Liver (tissue), 9 donors: Measurements from ENCODE around the gene SPINK2. TPM values are rescaled to one million over a fixed set of nuclear protein-coding genes. Genes with fewer than 3 reads are reported as not detected.

Experiments used
- DNase-seq: peaks from one replicate; pipeline ENCODE4 v3.0.0-alpha.2; 2017; ENCODE audit warnings: low spot score
- H3K27ac ChIP-seq, 2 donors: one replicate each; pipeline ENCODE4 v1.7.0; 2013; ENCODE audit warnings: inconsistent platforms in 2 of 2, low read length in 2 of 2, control low read depth in 1 of 2, low read depth in 1 of 2, mild to moderate bottlenecking in 1 of 2
- H3K27me3 ChIP-seq, 4 donors: one replicate each; pipeline versions ENCODE4 v1.6.1 to v1.7.0; 2013; ENCODE audit warnings: low read length in 3 of 4, inconsistent platforms in 1 of 4, mild to moderate bottlenecking in 1 of 4, moderate library complexity in 1 of 4; ENCODE audit not compliant: control insufficient read depth in 4 of 4, insufficient read depth in 4 of 4
- H3K36me3 ChIP-seq, 4 donors: one replicate each; pipeline versions ENCODE4 v1.6.1 to v1.7.0; 2013; ENCODE audit warnings: low read length in 3 of 4, mild to moderate bottlenecking in 3 of 4, low read depth in 1 of 4, moderate library complexity in 1 of 4; ENCODE audit not compliant: control insufficient read depth in 4 of 4, insufficient read depth in 3 of 4
- H3K4me1 ChIP-seq, 4 donors: one replicate each; pipeline versions ENCODE4 v1.6.1 to v1.7.0; 2013; ENCODE audit warnings: low read length in 3 of 4, mild to moderate bottlenecking in 3 of 4, moderate library complexity in 1 of 4; ENCODE audit not compliant: control insufficient read depth in 4 of 4, insufficient read depth in 4 of 4
- H3K4me3 ChIP-seq, 3 donors: one replicate each; pipeline versions ENCODE4 v1.6.1 to v1.7.0; 2013; ENCODE audit warnings: low read length in 3 of 3, control low read depth in 1 of 3, low read depth in 1 of 3, mild to moderate bottlenecking in 1 of 3
- H3K9ac ChIP-seq, 2 donors: one replicate each; pipeline ENCODE4 v1.7.0; 2013; ENCODE audit warnings: low read length in 2 of 2, mild to moderate bottlenecking in 2 of 2, moderate library complexity in 2 of 2, control low read depth in 1 of 2, low read depth in 1 of 2
- H3K9me3 ChIP-seq, 4 donors: one replicate each; pipeline versions ENCODE4 v1.6.1 to v1.7.0; 2013; ENCODE audit warnings: low read length in 3 of 4; ENCODE audit not compliant: control insufficient read depth in 4 of 4
- ATF3 ChIP-seq: IDR thresholded peaks from 2 replicates; pipeline ENCODE4 v1.6.1; 2016; ENCODE audit warnings: antibody characterized with exemption
- CTCF ChIP-seq: fragments of 150-350 bp; IDR thresholded peaks from 2 replicates; pipeline ENCODE4 v1.5.1; 2017; ENCODE audit warnings: improper control_type of control experiment, low read depth, low read length; ENCODE audit not compliant: missing input control
- EGR1 ChIP-seq, 2 donors: IDR thresholded peaks; 2 replicates each; pipeline ENCODE4 v1.6.1; 2016 to 2018; ENCODE audit warnings: antibody characterized with exemption in 2 of 2, low read depth in 2 of 2
- FOXA1 ChIP-seq: IDR thresholded peaks from 2 replicates; pipeline ENCODE4 v1.6.1; 2016; ENCODE audit warnings: antibody characterized with exemption
- FOXA2 ChIP-seq: IDR thresholded peaks from 2 replicates; pipeline ENCODE4 v1.6.1; 2016; ENCODE audit warnings: antibody characterized with exemption
- GABPA ChIP-seq, 2 donors: IDR thresholded peaks in 1 of 2; conservative IDR thresholded peaks in 1 of 2; 2 replicates each; pipeline ENCODE4 v1.6.1; 2016; ENCODE audit warnings: antibody characterized with exemption in 2 of 2, mild to moderate bottlenecking in 1 of 2, moderate library complexity in 1 of 2
- HNF4A ChIP-seq, 2 donors: conservative IDR thresholded peaks; 2 replicates each; pipeline ENCODE4 v1.6.1; 2016; ENCODE audit warnings: antibody characterized with exemption in 2 of 2, mild to moderate bottlenecking in 2 of 2
- HNF4G ChIP-seq: IDR thresholded peaks from 2 replicates; pipeline ENCODE4 v1.6.1; 2016; ENCODE audit warnings: antibody characterized with exemption
- JUND ChIP-seq, 2 donors: IDR thresholded peaks; 2 replicates each; pipeline ENCODE4 v1.6.1; 2016; ENCODE audit warnings: antibody characterized with exemption in 2 of 2
- MAX ChIP-seq: IDR thresholded peaks from 2 replicates; pipeline ENCODE4 v1.6.1; 2016; ENCODE audit warnings: antibody characterized with exemption
- NR2F2 ChIP-seq: IDR thresholded peaks from 2 replicates; pipeline ENCODE4 v1.6.1; 2016; ENCODE audit warnings: antibody characterized with exemption
- RAD21 ChIP-seq, 2 donors: IDR thresholded peaks; 2 replicates each; pipeline ENCODE4 v1.6.1; 2016; ENCODE audit warnings: antibody characterized with exemption in 2 of 2, mild to moderate bottlenecking in 2 of 2
- REST ChIP-seq: IDR thresholded peaks from 2 replicates; pipeline ENCODE4 v1.6.1; 2016; ENCODE audit warnings: antibody characterized with exemption, mild to moderate bottlenecking
- RXRA ChIP-seq, 2 donors: IDR thresholded peaks; 2 replicates each; pipeline ENCODE4 v1.6.1; 2017 to 2018; ENCODE audit warnings: antibody characterized with exemption in 2 of 2, mild to moderate bottlenecking in 1 of 2
- SP1 ChIP-seq: IDR thresholded peaks from 2 replicates; pipeline ENCODE4 v1.6.1; 2018; ENCODE audit warnings: antibody characterized with exemption, mild to moderate bottlenecking
- TAF1 ChIP-seq: conservative IDR thresholded peaks from 2 replicates; pipeline ENCODE4 v1.6.1; 2016; ENCODE audit warnings: antibody characterized with exemption, mild to moderate bottlenecking
- YY1 ChIP-seq: IDR thresholded peaks from 2 replicates; pipeline ENCODE4 v1.6.1; 2016; ENCODE audit warnings: antibody characterized with exemption, mild to moderate bottlenecking
- ZBTB33 ChIP-seq: IDR thresholded peaks from 2 replicates; pipeline ENCODE4 v1.6.1; 2016; ENCODE audit warnings: antibody characterized with exemption
- WGBS: extraction: QIAGEN DNeasy Blood & Tissue Kit; methylation state at CpG from one replicate; pipeline ENCODE4 v1.1.7; 2013; 5-methylcytosine and 5-hydroxymethylcytosine counted together
- polyA plus RNA-seq, 2 donors: library from polyadenylated mRNA; stranded (reverse) in 1 of 2; unstranded in 1 of 2; fragments of 200-250 nt in 1 of 2; fragments of >200 nt in 1 of 2; fragmentation: Nextera tagmentation in 1 of 2; extraction: Ambion mirVana in 1 of 2; gene quantifications; one replicate each; pipeline versions ENCODE4 v1.2.1 to v1.2.3, GENCODE V29; 2013 to 2015
- total RNA-seq, 2 donors: library from RNA; depleted of rRNA; stranded (reverse); fragments of >200 nt; gene quantifications; one replicate each; pipeline ENCODE4 v1.2.3, GENCODE V29; 2014
- donor health status: healthy.
- donor health status: healthy.
- donor health status: healthy.
- donor health status: healthy.
- donor health status: healthy.

Gene SPINK2
- total and polyA plus RNA-seq, 4 donors: 0.79 TPM; not detected in 3

- Histone ChIP-seq H3K4me1 (no peaks in the 10 kb centered on the region), H3K9ac (no peak overlapping the region), H3K36me3 (no peaks in the 10 kb centered on the region), H3K27me3 (peaks cover 0 to 2% (median 0%) of the 10 kb centered on the region in 4 donors), H3K9me3 (no peaks in the 10 kb centered on the region), H3K4me3 (no peak overlapping the region), H3K27ac (no peak overlapping the region)
- no peak for TF ChIP-seq HNF4G
- no peak for TF ChIP-seq RAD21 (IDR thresholded peaks at IDR 0.05)
- no peak for TF ChIP-seq FOXA2
- no peak for TF ChIP-seq NR2F2
- no peak for TF ChIP-seq ZBTB33
- no peak for TF ChIP-seq JUND (IDR thresholded peaks at IDR 0.05)
- no peak for TF ChIP-seq HNF4A (conservative IDR thresholded peaks at IDR 0.05)
- TF ChIP-seq YY1: no peak
- TF ChIP-seq REST: no peak
- TF ChIP-seq EGR1 (IDR thresholded peaks at IDR 0.05; ENCODE audit: low read depth in 2 of 2): no peak
- TF ChIP-seq CTCF: no peak
- no peak for TF ChIP-seq SP1
- no peak for TF ChIP-seq ATF3
- no peak for TF ChIP-seq TAF1
- no peak for TF ChIP-seq GABPA (IDR thresholded peaks at IDR 0.05 in 1 of 2, conservative IDR thresholded peaks at IDR 0.05 in 1 of 2)
- no peak for TF ChIP-seq FOXA1
- no peak for TF ChIP-seq MAX
- TF ChIP-seq RXRA (IDR thresholded peaks at IDR 0.05): no peak
- WGBS: 81% methylated on average over 2 of the region's 2 CpGs
- DNase-seq: no peak
Measured at GRCh38 chr4:56857601-56858309, 36.3 kb upstream of the SPINK2 start.
